Liver (tissue), 9 donors: ENCODE data around the gene CPNE4. TPM values are rescaled to one million over a fixed set of nuclear protein-coding genes. Genes with fewer than 3 reads are reported as not detected.

Experiments
- DNase-seq: peaks from one replicate; pipeline ENCODE4 v3.0.0-alpha.2; 2017; ENCODE audit warnings: low spot score
- H3K27ac ChIP-seq, 2 donors: one replicate each; pipeline ENCODE4 v1.7.0; 2013; ENCODE audit warnings: inconsistent platforms in 2 of 2, low read length in 2 of 2, control low read depth in 1 of 2, low read depth in 1 of 2, mild to moderate bottlenecking in 1 of 2
- H3K27me3 ChIP-seq, 4 donors: one replicate each; pipeline versions ENCODE4 v1.6.1 to v1.7.0; 2013; ENCODE audit warnings: low read length in 3 of 4, inconsistent platforms in 1 of 4, mild to moderate bottlenecking in 1 of 4, moderate library complexity in 1 of 4; ENCODE audit not compliant: control insufficient read depth in 4 of 4, insufficient read depth in 4 of 4
- H3K36me3 ChIP-seq, 4 donors: one replicate each; pipeline versions ENCODE4 v1.6.1 to v1.7.0; 2013; ENCODE audit warnings: low read length in 3 of 4, mild to moderate bottlenecking in 3 of 4, low read depth in 1 of 4, moderate library complexity in 1 of 4; ENCODE audit not compliant: control insufficient read depth in 4 of 4, insufficient read depth in 3 of 4
- H3K4me1 ChIP-seq, 4 donors: one replicate each; pipeline versions ENCODE4 v1.6.1 to v1.7.0; 2013; ENCODE audit warnings: low read length in 3 of 4, mild to moderate bottlenecking in 3 of 4, moderate library complexity in 1 of 4; ENCODE audit not compliant: control insufficient read depth in 4 of 4, insufficient read depth in 4 of 4
- H3K4me3 ChIP-seq, 3 donors: one replicate each; pipeline versions ENCODE4 v1.6.1 to v1.7.0; 2013; ENCODE audit warnings: low read length in 3 of 3, control low read depth in 1 of 3, low read depth in 1 of 3, mild to moderate bottlenecking in 1 of 3
- H3K9ac ChIP-seq, 2 donors: one replicate each; pipeline ENCODE4 v1.7.0; 2013; ENCODE audit warnings: low read length in 2 of 2, mild to moderate bottlenecking in 2 of 2, moderate library complexity in 2 of 2, control low read depth in 1 of 2, low read depth in 1 of 2
- H3K9me3 ChIP-seq, 4 donors: one replicate each; pipeline versions ENCODE4 v1.6.1 to v1.7.0; 2013; ENCODE audit warnings: low read length in 3 of 4; ENCODE audit not compliant: control insufficient read depth in 4 of 4
- EGR1 ChIP-seq, 2 donors: IDR thresholded peaks; 2 replicates each; pipeline ENCODE4 v1.6.1; 2016 to 2018; ENCODE audit warnings: antibody characterized with exemption in 2 of 2, low read depth in 2 of 2
- FOXA1 ChIP-seq: IDR thresholded peaks from 2 replicates; pipeline ENCODE4 v1.6.1; 2016; ENCODE audit warnings: antibody characterized with exemption
- GABPA ChIP-seq, 2 donors: IDR thresholded peaks in 1 of 2; conservative IDR thresholded peaks in 1 of 2; 2 replicates each; pipeline ENCODE4 v1.6.1; 2016; ENCODE audit warnings: antibody characterized with exemption in 2 of 2, mild to moderate bottlenecking in 1 of 2, moderate library complexity in 1 of 2
- HNF4A ChIP-seq, 2 donors: conservative IDR thresholded peaks; 2 replicates each; pipeline ENCODE4 v1.6.1; 2016; ENCODE audit warnings: antibody characterized with exemption in 2 of 2, mild to moderate bottlenecking in 2 of 2
- HNF4G ChIP-seq: IDR thresholded peaks from 2 replicates; pipeline ENCODE4 v1.6.1; 2016; ENCODE audit warnings: antibody characterized with exemption
- NR2F2 ChIP-seq: IDR thresholded peaks from 2 replicates; pipeline ENCODE4 v1.6.1; 2016; ENCODE audit warnings: antibody characterized with exemption
- RAD21 ChIP-seq, 2 donors: IDR thresholded peaks; 2 replicates each; pipeline ENCODE4 v1.6.1; 2016; ENCODE audit warnings: antibody characterized with exemption in 2 of 2, mild to moderate bottlenecking in 2 of 2
- RXRA ChIP-seq, 2 donors: IDR thresholded peaks; 2 replicates each; pipeline ENCODE4 v1.6.1; 2017 to 2018; ENCODE audit warnings: antibody characterized with exemption in 2 of 2, mild to moderate bottlenecking in 1 of 2
- SP1 ChIP-seq: IDR thresholded peaks from 2 replicates; pipeline ENCODE4 v1.6.1; 2018; ENCODE audit warnings: antibody characterized with exemption, mild to moderate bottlenecking
- TAF1 ChIP-seq: conservative IDR thresholded peaks from 2 replicates; pipeline ENCODE4 v1.6.1; 2016; ENCODE audit warnings: antibody characterized with exemption, mild to moderate bottlenecking
- WGBS: extraction: QIAGEN DNeasy Blood & Tissue Kit; methylation state at CpG from one replicate; pipeline ENCODE4 v1.1.7; 2013; 5-methylcytosine and 5-hydroxymethylcytosine counted together
- polyA plus RNA-seq, 2 donors: library from polyadenylated mRNA; stranded (reverse) in 1 of 2; unstranded in 1 of 2; fragments of 200-250 nt in 1 of 2; fragments of >200 nt in 1 of 2; fragmentation: Nextera tagmentation in 1 of 2; extraction: Ambion mirVana in 1 of 2; gene quantifications; one replicate each; pipeline versions ENCODE4 v1.2.1 to v1.2.3, GENCODE V29; 2013 to 2015
- total RNA-seq, 2 donors: library from RNA; depleted of rRNA; stranded (reverse); fragments of >200 nt; gene quantifications; one replicate each; pipeline ENCODE4 v1.2.3, GENCODE V29; 2014
- TF ChIP-seq, protein P1 (sequence below): fragments of 150-350 bp; IDR thresholded peaks from 2 replicates; pipeline ENCODE4 v1.5.1; 2017; ENCODE audit warnings: improper control_type of control experiment, low read depth, low read length; ENCODE audit not compliant: missing input control
- TF ChIP-seq, protein P2 (sequence below): IDR thresholded peaks from 2 replicates; pipeline ENCODE4 v1.6.1; 2016; ENCODE audit warnings: antibody characterized with exemption, mild to moderate bottlenecking
- TF ChIP-seq, protein P3 (sequence below): IDR thresholded peaks from 2 replicates; pipeline ENCODE4 v1.6.1; 2016; ENCODE audit warnings: antibody characterized with exemption
- TF ChIP-seq, protein P4 (sequence below): IDR thresholded peaks from 2 replicates; pipeline ENCODE4 v1.6.1; 2016; ENCODE audit warnings: antibody characterized with exemption
- donor health status: healthy.
- donor health status: healthy.
- donor health status: healthy.
- donor health status: healthy.
- donor health status: healthy.

CPNE4 gene
- total and polyA plus RNA-seq, 4 donors = under 0.01 to 0.03 TPM; not detected in 2

DNA sequence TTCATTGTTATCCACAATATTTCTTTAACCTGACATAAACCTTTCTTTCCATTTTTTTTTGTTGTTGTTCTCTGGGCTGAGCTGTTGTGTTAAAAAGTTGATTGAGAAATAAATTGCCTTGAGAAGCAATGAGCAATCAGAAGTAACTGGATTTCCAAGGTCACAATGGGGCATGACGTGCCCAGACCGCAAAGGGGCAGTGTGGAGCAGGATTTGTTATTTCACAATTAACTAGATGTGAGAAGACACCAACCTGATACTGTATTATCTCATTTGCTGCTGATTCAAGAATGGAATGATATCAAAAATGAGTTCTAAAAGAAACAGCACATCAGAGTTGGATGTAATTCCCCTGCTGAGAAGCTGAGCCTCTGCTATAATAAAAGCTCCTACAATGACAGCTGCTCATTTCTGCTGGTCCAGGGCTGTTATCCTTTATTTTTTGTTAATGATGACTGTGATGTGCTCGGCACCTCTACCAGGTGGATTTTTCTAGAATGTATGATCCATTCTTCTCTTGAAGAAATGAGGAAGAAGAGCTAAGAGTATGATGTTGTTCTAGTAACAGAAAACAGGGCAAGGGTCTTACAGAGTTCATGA, 28.1 kb downstream of the CPNE4 start:
- no peaks in the 10 kb centered on the region for H3K36me3 ChIP-seq
- H3K27me3 ChIP-seq = peaks cover 0 to 13% (median 0%) of the 10 kb centered on the region in 4 donors
- 23% methylated on average over 3 of the region's 3 CpGs for WGBS
- no peaks in the 10 kb centered on the region for H3K9me3 ChIP-seq
- no peak overlapping the region for H3K27ac ChIP-seq
- no peaks in the 10 kb centered on the region for H3K4me1 ChIP-seq
- no peak for DNase-seq
- H3K9ac ChIP-seq = no peak overlapping the region
- TF ChIP-seq, protein P1, sequence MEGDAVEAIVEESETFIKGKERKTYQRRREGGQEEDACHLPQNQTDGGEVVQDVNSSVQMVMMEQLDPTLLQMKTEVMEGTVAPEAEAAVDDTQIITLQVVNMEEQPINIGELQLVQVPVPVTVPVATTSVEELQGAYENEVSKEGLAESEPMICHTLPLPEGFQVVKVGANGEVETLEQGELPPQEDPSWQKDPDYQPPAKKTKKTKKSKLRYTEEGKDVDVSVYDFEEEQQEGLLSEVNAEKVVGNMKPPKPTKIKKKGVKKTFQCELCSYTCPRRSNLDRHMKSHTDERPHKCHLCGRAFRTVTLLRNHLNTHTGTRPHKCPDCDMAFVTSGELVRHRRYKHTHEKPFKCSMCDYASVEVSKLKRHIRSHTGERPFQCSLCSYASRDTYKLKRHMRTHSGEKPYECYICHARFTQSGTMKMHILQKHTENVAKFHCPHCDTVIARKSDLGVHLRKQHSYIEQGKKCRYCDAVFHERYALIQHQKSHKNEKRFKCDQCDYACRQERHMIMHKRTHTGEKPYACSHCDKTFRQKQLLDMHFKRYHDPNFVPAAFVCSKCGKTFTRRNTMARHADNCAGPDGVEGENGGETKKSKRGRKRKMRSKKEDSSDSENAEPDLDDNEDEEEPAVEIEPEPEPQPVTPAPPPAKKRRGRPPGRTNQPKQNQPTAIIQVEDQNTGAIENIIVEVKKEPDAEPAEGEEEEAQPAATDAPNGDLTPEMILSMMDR = peak; percentile 62
- TF ChIP-seq RAD21 (IDR thresholded peaks at IDR 0.05) (peak; percentile 44 to 66), SP1 (no peak), FOXA1 (no peak)
- H3K4me3 ChIP-seq = no peak overlapping the region

DNA sequence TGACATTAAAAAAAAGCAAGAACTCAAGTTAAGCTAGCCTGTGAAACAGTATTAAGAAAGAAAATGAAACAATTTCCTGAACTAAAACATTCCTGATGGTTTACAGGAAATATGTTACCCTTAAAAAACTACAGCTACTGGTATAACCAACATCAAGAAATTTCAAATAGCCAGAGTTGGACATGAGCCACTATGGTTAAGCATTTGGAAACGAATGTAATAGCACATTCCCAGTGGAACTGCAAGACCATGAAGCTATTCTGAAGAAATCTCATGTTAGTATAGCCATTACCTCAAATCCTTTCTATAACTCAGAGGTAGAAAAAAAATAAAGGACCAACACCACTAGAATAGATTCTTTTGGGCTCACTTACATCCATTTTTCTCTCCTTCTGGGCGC, 30.2 kb downstream of the CPNE4 start:
- DNase-seq = no peak
- H3K36me3 ChIP-seq = no peaks in the 10 kb centered on the region
- H3K9me3 ChIP-seq = no peaks in the 10 kb centered on the region
- 56% methylated on average over 2 of the region's 2 CpGs for WGBS
- no peak overlapping the region for H3K27ac ChIP-seq
- no peaks in the 10 kb centered on the region for H3K4me1 ChIP-seq
- H3K9ac ChIP-seq = no peak overlapping the region
- peaks cover 0 to 16% (median 0%) of the 10 kb centered on the region in 4 donors for H3K27me3 ChIP-seq
- TF ChIP-seq, protein P1 = no peak
- TF ChIP-seq NR2F2 (no peak), RAD21 (IDR thresholded peaks at IDR 0.05) (no peak), FOXA1 (no peak), TAF1 (no peak)
- no peak overlapping the region for H3K4me3 ChIP-seq

DNA sequence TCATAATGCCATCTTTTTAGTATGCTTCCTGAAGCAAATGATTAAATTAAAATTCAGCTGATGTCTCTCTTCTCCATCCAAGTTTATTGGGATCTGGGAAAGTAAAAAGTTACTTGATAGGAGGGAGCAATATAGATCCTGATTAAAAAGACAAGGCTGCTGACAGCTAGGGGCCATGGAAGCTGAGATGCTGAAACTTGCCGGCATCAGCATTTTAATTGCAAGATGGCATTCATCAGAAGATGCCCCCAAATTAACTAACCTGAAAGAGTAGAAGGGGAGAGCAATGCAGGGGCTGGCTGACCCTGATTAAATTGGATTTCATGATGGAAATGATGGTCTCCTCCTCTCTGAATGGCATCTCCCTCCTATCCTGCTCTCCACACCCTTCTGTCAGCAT, 31.1 kb downstream of the CPNE4 start:
- H3K27ac ChIP-seq = no peak overlapping the region
- peaks cover 0 to 16% (median 0%) of the 10 kb centered on the region in 4 donors for H3K27me3 ChIP-seq
- no peak for DNase-seq
- no peaks in the 10 kb centered on the region for H3K36me3 ChIP-seq
- no peak overlapping the region for H3K9ac ChIP-seq
- no peak overlapping the region for H3K4me3 ChIP-seq
- H3K4me1 ChIP-seq = no peaks in the 10 kb centered on the region
- H3K9me3 ChIP-seq = no peaks in the 10 kb centered on the region
- WGBS = 93% methylated on average over 1 of the region's 1 CpG
- TF ChIP-seq RXRA (IDR thresholded peaks at IDR 0.05) (no peak), SP1 (no peak), EGR1 (IDR thresholded peaks at IDR 0.05; ENCODE audit: low read depth in 2 of 2) (no peak), GABPA (IDR thresholded peaks at IDR 0.05 in 1 of 2, conservative IDR thresholded peaks at IDR 0.05 in 1 of 2) (no peak), HNF4A (conservative IDR thresholded peaks at IDR 0.05) (no peak), NR2F2 (no peak), TAF1 (no peak), HNF4G (no peak)
- TF ChIP-seq, protein P2, sequence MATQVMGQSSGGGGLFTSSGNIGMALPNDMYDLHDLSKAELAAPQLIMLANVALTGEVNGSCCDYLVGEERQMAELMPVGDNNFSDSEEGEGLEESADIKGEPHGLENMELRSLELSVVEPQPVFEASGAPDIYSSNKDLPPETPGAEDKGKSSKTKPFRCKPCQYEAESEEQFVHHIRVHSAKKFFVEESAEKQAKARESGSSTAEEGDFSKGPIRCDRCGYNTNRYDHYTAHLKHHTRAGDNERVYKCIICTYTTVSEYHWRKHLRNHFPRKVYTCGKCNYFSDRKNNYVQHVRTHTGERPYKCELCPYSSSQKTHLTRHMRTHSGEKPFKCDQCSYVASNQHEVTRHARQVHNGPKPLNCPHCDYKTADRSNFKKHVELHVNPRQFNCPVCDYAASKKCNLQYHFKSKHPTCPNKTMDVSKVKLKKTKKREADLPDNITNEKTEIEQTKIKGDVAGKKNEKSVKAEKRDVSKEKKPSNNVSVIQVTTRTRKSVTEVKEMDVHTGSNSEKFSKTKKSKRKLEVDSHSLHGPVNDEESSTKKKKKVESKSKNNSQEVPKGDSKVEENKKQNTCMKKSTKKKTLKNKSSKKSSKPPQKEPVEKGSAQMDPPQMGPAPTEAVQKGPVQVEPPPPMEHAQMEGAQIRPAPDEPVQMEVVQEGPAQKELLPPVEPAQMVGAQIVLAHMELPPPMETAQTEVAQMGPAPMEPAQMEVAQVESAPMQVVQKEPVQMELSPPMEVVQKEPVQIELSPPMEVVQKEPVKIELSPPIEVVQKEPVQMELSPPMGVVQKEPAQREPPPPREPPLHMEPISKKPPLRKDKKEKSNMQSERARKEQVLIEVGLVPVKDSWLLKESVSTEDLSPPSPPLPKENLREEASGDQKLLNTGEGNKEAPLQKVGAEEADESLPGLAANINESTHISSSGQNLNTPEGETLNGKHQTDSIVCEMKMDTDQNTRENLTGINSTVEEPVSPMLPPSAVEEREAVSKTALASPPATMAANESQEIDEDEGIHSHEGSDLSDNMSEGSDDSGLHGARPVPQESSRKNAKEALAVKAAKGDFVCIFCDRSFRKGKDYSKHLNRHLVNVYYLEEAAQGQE = no peak
- TF ChIP-seq, protein P3, sequence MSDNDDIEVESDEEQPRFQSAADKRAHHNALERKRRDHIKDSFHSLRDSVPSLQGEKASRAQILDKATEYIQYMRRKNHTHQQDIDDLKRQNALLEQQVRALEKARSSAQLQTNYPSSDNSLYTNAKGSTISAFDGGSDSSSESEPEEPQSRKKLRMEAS = no peak
- TF ChIP-seq, protein P4, sequence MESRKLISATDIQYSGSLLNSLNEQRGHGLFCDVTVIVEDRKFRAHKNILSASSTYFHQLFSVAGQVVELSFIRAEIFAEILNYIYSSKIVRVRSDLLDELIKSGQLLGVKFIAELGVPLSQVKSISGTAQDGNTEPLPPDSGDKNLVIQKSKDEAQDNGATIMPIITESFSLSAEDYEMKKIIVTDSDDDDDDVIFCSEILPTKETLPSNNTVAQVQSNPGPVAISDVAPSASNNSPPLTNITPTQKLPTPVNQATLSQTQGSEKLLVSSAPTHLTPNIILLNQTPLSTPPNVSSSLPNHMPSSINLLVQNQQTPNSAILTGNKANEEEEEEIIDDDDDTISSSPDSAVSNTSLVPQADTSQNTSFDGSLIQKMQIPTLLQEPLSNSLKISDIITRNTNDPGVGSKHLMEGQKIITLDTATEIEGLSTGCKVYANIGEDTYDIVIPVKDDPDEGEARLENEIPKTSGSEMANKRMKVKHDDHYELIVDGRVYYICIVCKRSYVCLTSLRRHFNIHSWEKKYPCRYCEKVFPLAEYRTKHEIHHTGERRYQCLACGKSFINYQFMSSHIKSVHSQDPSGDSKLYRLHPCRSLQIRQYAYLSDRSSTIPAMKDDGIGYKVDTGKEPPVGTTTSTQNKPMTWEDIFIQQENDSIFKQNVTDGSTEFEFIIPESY = no peak
- TF ChIP-seq, protein P1 = no peak
